SU-DHL-6 (cell line): ENCODE results near the gene ST6GALNAC3.

Experiments used
- H2AFZ ChIP-seq: fragments of 200-600 bp; sonication (generic); 2 replicates; pipeline ENCODE4 v1.6.1; 2014; ENCODE audit warnings: low read depth, mild to moderate bottlenecking, moderate library complexity, mixed read lengths, antibody characterized with exemption, low read length; ENCODE audit not compliant: severe bottlenecking
- H3F3A ChIP-seq: fragments of 200-600 bp; shearing (Covaris generic); 2 replicates; pipeline ENCODE4 v1.6.0; 2016; ENCODE audit warnings: antibody characterized with exemption, mild to moderate bottlenecking; ENCODE audit not compliant: insufficient read depth
- H3K27ac ChIP-seq: fragments of 200-600 bp; sonication (generic); 2 replicates; pipeline ENCODE4 v1.5.1; 2016; ENCODE audit warnings: low read depth, mild to moderate bottlenecking, low read length, moderate library complexity, mixed read lengths
- H3K27me3 ChIP-seq: fragments of 200-600 bp; sonication (generic), shearing (Covaris generic); 2 replicates; pipeline ENCODE4 v1.6.0; 2014; ENCODE audit warnings: mild to moderate bottlenecking, low read length
- H3K36me3 ChIP-seq: fragments of 200-600 bp; sonication (generic); 2 replicates; pipeline ENCODE4 v1.6.1; 2014; ENCODE audit warnings: mild to moderate bottlenecking, low read length, mixed read lengths
- H3K4me2 ChIP-seq: fragments of 300-600, 200-600 bp; shearing (Covaris generic), sonication (generic); 2 replicates; pipeline ENCODE4 v1.6.0; 2014; ENCODE audit warnings: low read length, low read depth, mild to moderate bottlenecking; ENCODE audit not compliant: poor library complexity, severe bottlenecking
- H3K4me3 ChIP-seq: fragments of 200-600 bp; sonication (generic); 2 replicates; pipeline ENCODE4 v1.5.1; 2014; ENCODE audit warnings: antibody characterized with exemption, low read length, mild to moderate bottlenecking, mixed read lengths; ENCODE audit not compliant: insufficient read depth, poor library complexity, severe bottlenecking
- H3K79me2 ChIP-seq: fragments of 200-600 bp; sonication (generic); 2 replicates; pipeline ENCODE4 v1.6.1; 2014; ENCODE audit warnings: mild to moderate bottlenecking, low read length, moderate library complexity; ENCODE audit not compliant: insufficient read depth
- H3K9ac ChIP-seq: fragments of 200-600 bp; sonication (generic); 2 replicates; pipeline ENCODE4 v1.7.0; 2014; ENCODE audit warnings: mild to moderate bottlenecking, low read length
- H3K9me2 ChIP-seq: fragments of 200-600 bp; sonication (generic); replicated peaks from 2 replicates; pipeline ENCODE4 v1.6.1; 2014; ENCODE audit warnings: low read length; ENCODE audit not compliant: insufficient read depth
- H3K9me3 ChIP-seq: fragments of 200-600 bp; sonication (generic); 2 replicates; pipeline ENCODE4 v1.6.1; 2014; ENCODE audit warnings: low read length, mixed read lengths; ENCODE audit not compliant: insufficient read depth
- H4K20me1 ChIP-seq: fragments of 200-600 bp; sonication (generic); 2 replicates; pipeline ENCODE4 v1.6.1; 2014; ENCODE audit warnings: low read depth, mild to moderate bottlenecking, antibody characterized with exemption, low read length, moderate library complexity, mixed read lengths
- CTCF ChIP-seq: fragments of 200-600 bp; sonication (generic); IDR thresholded peaks from one replicate; pipeline ENCODE4 v1.5.1; 2017; ENCODE audit warnings: antibody characterized with exemption, mild to moderate bottlenecking, low read length, moderate library complexity; ENCODE audit not compliant: insufficient read depth, poor library complexity, severe bottlenecking
- EZH2phosphoT487 ChIP-seq: fragments of 200-600 bp; sonication (generic), shearing (Covaris generic); conservative IDR thresholded peaks from 2 replicates; pipeline ENCODE4 v1.6.1; 2018; ENCODE audit warnings: mild to moderate bottlenecking, antibody characterized with exemption, low read length, moderate library complexity, mixed read lengths

Gene ST6GALNAC3

GRCh38 chr1:76285578-76286135, 211.1 kb downstream of the ST6GALNAC3 start:
- Histone ChIP-seq H3F3A (no peaks in the 10 kb centered on the region), H3K9me3 (no peaks in the 10 kb centered on the region), H2AFZ (no peak overlapping the region), H3K36me3 (no peaks in the 10 kb centered on the region), H3K4me3 (no peak overlapping the region), H3K27ac (no peak overlapping the region), H3K79me2 (no peaks in the 10 kb centered on the region), H4K20me1 (no peaks in the 10 kb centered on the region), H3K9ac (no peak overlapping the region), H3K4me2 (no peak overlapping the region), H3K9me2 (no peaks in the 10 kb centered on the region), H3K27me3 (no peaks in the 10 kb centered on the region)
- TF ChIP-seq CTCF: no peak

GRCh38 chr1:76287917-76288316, 213.4 kb downstream of the ST6GALNAC3 start:
- H2AFZ ChIP-seq: no peak overlapping the region
- no peaks in the 10 kb centered on the region for H3K36me3 ChIP-seq
- TF ChIP-seq EZH2phosphoT487 (no peak), CTCF (no peak)
- no peak overlapping the region for H3K9ac ChIP-seq
- H3F3A ChIP-seq: no peaks in the 10 kb centered on the region
- H3K27me3 ChIP-seq: no peaks in the 10 kb centered on the region
- no peak overlapping the region for H3K27ac ChIP-seq
- H3K79me2 ChIP-seq: no peaks in the 10 kb centered on the region
- H4K20me1 ChIP-seq: no peaks in the 10 kb centered on the region
- no peak overlapping the region for H3K4me3 ChIP-seq
- no peak overlapping the region for H3K4me2 ChIP-seq
- no peaks in the 10 kb centered on the region for H3K9me2 ChIP-seq
- no peaks in the 10 kb centered on the region for H3K9me3 ChIP-seq

GRCh38 chr1:76288758-76289483, 214.4 kb downstream of the ST6GALNAC3 start:
- Histone ChIP-seq H3K9me2 (no peaks in the 10 kb centered on the region), H4K20me1 (no peaks in the 10 kb centered on the region), H3K9me3 (no peaks in the 10 kb centered on the region), H3K79me2 (no peaks in the 10 kb centered on the region), H3F3A (no peaks in the 10 kb centered on the region), H3K27me3 (no peaks in the 10 kb centered on the region), H3K9ac (no peak overlapping the region), H2AFZ (no peak overlapping the region), H3K36me3 (no peaks in the 10 kb centered on the region), H3K4me2 (no peak overlapping the region), H3K4me3 (no peak overlapping the region), H3K27ac (no peak overlapping the region)
- TF ChIP-seq EZH2phosphoT487 (no peak), CTCF (no peak)
